Measurements from ENCODE around the gene NPRL2. TPM values are rescaled to one million over a fixed set of nuclear protein-coding genes. Genes with fewer than 3 reads are reported as not detected.

NPRL2 gene
- total RNA-seq, 1 donor from 2014 or later = 43.7 TPM

DNA sequence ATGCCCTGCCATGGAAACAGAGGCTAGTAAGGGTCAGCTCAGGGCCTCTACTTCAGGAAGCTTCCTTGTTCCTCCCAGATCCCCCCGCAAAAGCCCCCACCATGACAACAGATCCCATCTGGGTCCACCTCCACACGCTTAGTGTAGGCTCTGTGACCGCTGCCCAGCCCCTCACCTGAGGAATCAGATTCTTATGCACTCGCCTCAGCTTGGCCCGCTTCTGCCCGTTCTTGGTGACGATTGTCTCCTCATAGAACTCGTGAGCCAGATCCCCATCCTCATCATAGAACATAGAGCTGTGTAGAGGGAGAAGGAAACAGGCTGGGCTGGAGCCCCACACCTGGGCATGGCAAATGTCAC is 24.4 kb downstream of the NPRL2 start:
- H3K9me3 Mint-ChIP-seq = no peaks in the 10 kb centered on the region
- H3K4me3 Mint-ChIP-seq = peak overlapping the region; percentile 93
- H3K27me3 Mint-ChIP-seq (ENCODE audit: insufficient read depth) = no peaks in the 10 kb centered on the region
- intact Hi-C loops (cut with micrococcal nuclease) = no loop called here
- no peak overlapping the region for H3K27ac Mint-ChIP-seq
- H3K4me1 Mint-ChIP-seq (ENCODE audit: low read depth) = peaks cover 25% of the 10 kb centered on the region
- peaks cover 22% of the 10 kb centered on the region for H3K36me3 Mint-ChIP-seq (ENCODE audit: low read depth)
- no peak for DNase-seq (ENCODE audit: low spot score)

DNA sequence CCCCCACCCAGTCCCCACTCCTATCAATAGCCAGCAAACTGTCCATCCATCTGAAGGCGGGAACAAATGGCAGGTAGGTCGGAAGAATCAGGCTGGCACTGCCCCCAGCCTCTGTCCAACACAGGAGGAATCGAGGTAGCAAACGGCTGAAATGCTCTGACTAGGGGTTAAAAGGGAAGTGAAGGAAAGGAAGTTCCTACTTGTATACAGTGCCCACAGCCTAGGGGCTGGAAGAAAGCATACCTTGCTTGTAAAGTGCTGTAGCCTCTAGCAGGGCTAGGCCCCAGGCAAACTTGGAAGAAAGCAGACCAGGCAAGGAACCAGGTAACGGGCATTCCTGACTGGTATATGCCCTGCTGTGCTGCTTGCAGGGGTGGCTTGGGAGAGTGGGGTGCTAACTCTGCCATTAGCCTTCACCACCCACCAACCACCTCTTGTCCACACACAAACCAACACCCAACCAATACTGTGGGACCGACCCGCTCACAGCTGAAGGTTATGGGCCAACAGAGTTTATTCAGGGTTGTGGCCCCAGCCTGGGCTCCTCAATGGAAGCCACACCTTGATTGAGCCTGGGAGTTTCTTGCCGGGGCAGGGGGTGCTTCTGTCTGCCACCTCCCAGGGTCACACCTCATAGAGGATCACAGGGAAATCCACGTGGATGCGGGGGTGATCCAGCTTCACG is 24.9 kb downstream of the NPRL2 start:
- intact Hi-C loops (cut with micrococcal nuclease) = no loop called here
- Mint-ChIP-seq H3K27me3 (ENCODE audit: insufficient read depth) (no peaks in the 10 kb centered on the region), H3K27ac (no peak overlapping the region), H3K4me3 (peak overlapping the region; percentile 93), H3K36me3 (ENCODE audit: low read depth) (peaks cover 17% of the 10 kb centered on the region), H3K9me3 (no peaks in the 10 kb centered on the region), H3K4me1 (ENCODE audit: low read depth) (peaks cover 27% of the 10 kb centered on the region)
- no peak for DNase-seq (ENCODE audit: low spot score)

DNA sequence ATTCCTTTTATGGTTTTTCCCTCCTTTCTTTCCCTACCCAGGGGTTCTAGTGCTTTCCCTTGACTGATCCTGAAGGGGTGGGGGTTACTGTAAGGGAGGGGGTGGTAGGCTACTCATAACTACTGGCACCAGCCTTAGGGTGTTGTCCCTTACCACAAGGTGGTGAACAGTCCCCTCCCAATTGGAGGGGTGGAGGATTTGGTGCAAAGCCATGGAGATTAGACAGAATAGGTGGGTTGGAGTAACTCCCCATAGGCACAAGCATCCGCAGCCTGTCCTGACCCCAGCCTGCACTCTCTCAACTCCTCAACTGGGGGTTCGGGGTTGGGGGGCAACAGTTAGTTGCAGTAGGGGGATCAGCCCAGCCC is 25.5 kb downstream of the NPRL2 start:
- peak overlapping the region; percentile 15 for H3K4me3 Mint-ChIP-seq
- no peak for DNase-seq (ENCODE audit: low spot score)
- H3K27ac Mint-ChIP-seq = peak overlapping the region; percentile 23
- no peaks in the 10 kb centered on the region for H3K27me3 Mint-ChIP-seq (ENCODE audit: insufficient read depth)
- H3K4me1 Mint-ChIP-seq (ENCODE audit: low read depth) = peaks cover 32% of the 10 kb centered on the region
- H3K36me3 Mint-ChIP-seq (ENCODE audit: low read depth) = peaks cover 14% of the 10 kb centered on the region
- H3K9me3 Mint-ChIP-seq = no peaks in the 10 kb centered on the region
- intact Hi-C loops (cut with micrococcal nuclease) = no loop called here

DNA sequence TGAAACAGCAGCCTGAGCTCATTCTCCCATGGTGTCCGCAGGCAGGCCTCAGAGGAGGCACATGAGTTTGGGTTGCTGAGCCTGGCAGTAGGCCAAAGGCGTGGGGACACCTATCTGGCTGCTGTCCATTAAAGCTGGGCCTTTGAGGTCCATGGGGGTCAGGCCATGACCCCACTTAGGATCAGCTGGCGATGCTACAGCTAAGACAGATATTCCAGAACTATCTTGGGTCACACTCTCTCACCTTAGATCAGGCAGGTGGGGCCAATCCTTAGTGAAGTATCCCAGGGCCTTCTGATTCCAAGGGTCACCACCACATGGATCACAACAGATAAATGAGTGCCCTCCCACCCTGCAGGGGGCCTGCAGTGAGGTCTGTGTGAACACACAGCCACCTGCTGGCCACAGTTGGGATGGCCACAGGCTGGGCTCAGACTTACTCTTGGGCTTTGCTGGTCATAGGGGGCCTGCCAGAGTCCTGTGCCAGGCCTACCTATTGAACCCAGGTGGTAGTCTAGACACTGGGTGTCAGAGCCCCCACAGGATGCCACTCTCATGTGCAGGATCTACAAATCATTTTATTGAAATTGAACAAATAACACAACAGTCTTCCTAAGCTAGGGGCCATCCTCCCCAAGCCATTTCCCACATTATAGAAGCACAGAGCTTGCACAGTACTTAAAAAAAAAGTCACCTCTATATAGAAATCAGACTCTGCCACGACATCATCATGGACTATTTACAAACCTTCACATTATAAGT is 26.0 kb downstream of the NPRL2 start:
- intact Hi-C loops (cut with micrococcal nuclease) = loop anchor here (1.0 kb wide), 1 partner anchor 50 kb away; no protein-coding TSS in a partner anchor
- H3K27ac Mint-ChIP-seq = peak overlapping the region; percentile 23
- H3K4me1 Mint-ChIP-seq (ENCODE audit: low read depth) = peaks cover 36% of the 10 kb centered on the region

GRCh38 chr3:50323614-50324199 is 26.9 kb downstream of the NPRL2 start:
- no peaks in the 10 kb centered on the region for H3K27me3 Mint-ChIP-seq (ENCODE audit: insufficient read depth)
- H3K4me3 Mint-ChIP-seq = no peak overlapping the region
- no peak for DNase-seq (ENCODE audit: low spot score)
- peaks cover 39% of the 10 kb centered on the region for H3K4me1 Mint-ChIP-seq (ENCODE audit: low read depth)
- H3K36me3 Mint-ChIP-seq (ENCODE audit: low read depth) = peaks cover 17% of the 10 kb centered on the region
- no peak overlapping the region for H3K27ac Mint-ChIP-seq
- no peaks in the 10 kb centered on the region for H3K9me3 Mint-ChIP-seq
- intact Hi-C loops (cut with micrococcal nuclease) = loop anchor here (1.0 kb wide), 1 partner anchor 49 kb away; no protein-coding TSS in a partner anchor

More for the DNA sequence above, 26.0 kb downstream of the NPRL2 start:
- DNase-seq (ENCODE audit: low spot score) = peak; percentile 54
- Mint-ChIP-seq H3K4me3 (no peak overlapping the region), H3K36me3 (ENCODE audit: low read depth) (peaks cover 11% of the 10 kb centered on the region), H3K9me3 (no peaks in the 10 kb centered on the region), H3K27me3 (ENCODE audit: insufficient read depth) (no peaks in the 10 kb centered on the region)

- Mint-ChIP-seq H3K36me3 (ENCODE audit: low read depth) (peaks cover 16% of the 10 kb centered on the region), H3K9me3 (no peaks in the 10 kb centered on the region), H3K27ac (peak overlapping the region; percentile 18), H3K4me1 (ENCODE audit: low read depth) (peaks cover 39% of the 10 kb centered on the region), H3K4me3 (no peak overlapping the region), H3K27me3 (ENCODE audit: insufficient read depth) (no peaks in the 10 kb centered on the region)
- DNase-seq (ENCODE audit: low spot score) = no peak
- intact Hi-C loops (cut with micrococcal nuclease) = no loop called here
Measured at GRCh38 chr3:50323092-50323600, 27.4 kb downstream of the NPRL2 start.

DNA sequence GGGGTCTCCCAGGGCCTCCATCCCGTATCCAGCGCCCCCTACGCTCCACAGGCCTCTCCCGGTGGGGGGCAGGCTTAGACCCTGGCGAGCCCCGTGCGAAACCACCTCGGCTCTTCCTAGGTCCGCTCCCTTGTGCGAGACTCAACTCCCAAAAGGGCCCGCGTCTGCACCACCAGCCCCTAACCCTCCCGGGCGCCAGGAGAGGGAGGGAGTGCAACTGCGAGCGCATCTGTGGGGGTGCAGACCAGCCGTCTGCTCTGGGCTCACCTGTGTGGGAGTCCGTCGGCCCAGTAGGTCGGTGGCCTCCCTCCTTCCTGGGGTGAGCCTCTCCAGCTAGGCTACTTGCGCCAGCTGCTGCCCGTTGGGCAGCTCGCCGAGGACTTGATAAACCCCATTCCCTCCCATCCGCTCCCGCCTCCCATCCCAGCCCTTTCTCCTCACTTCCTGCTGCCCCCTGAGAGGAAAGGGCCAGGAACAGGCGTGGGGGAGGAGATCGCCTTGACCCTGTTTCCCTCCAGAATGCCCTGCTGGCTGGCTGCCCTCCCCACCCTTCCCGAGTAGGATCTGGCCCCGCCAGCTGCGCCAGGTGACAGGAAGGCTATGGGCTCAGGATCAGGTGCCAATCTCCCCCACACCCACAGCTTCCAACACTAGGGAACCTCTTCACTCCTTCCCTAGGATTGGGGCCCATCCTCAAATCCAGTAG is 28.0 kb downstream of the NPRL2 start, which contains the start of gene HYAL2:
Gene HYAL2 (minus strand): TSS at position 360 of the 706 bp plus-strand sequence. CDS start 2,256 bp downstream, outside the sequence.
- peaks cover 17% of the 10 kb centered on the region for H3K36me3 Mint-ChIP-seq (ENCODE audit: low read depth)
- peak within 1 kb of the TSS; percentile 79 for H3K4me3 Mint-ChIP-seq
- intact Hi-C loops (cut with micrococcal nuclease) = no loop called here
- H3K4me1 Mint-ChIP-seq (ENCODE audit: low read depth) = peaks cover 39% of the 10 kb centered on the region
- peak within 1 kb of the TSS; percentile 83 for H3K27ac Mint-ChIP-seq
- H3K27me3 Mint-ChIP-seq (ENCODE audit: insufficient read depth) = no peaks in the 10 kb centered on the region
- no peak for DNase-seq (ENCODE audit: low spot score)
- H3K9me3 Mint-ChIP-seq = no peaks in the 10 kb centered on the region

DNA sequence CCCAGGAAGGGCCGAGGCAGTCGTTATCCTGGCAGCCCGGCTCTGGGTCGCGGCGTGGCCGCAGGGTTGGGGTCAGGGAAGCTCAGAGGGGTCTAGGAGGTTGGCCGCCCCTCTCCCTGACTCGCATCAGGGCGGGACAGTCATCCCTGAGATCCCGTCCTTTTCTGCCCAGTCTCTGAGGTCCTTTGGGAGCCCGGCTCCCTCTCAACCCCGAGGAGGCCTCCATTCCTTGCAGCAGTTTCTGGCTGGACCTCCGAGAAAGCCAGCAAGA is 28.5 kb downstream of the NPRL2 start:
- no peaks in the 10 kb centered on the region for H3K27me3 Mint-ChIP-seq (ENCODE audit: insufficient read depth)
- no peaks in the 10 kb centered on the region for H3K9me3 Mint-ChIP-seq
- H3K27ac Mint-ChIP-seq = peak overlapping the region; percentile 83
- intact Hi-C loops (cut with micrococcal nuclease) = no loop called here
- H3K4me1 Mint-ChIP-seq (ENCODE audit: low read depth) = peaks cover 36% of the 10 kb centered on the region
- H3K4me3 Mint-ChIP-seq = no peak overlapping the region
- DNase-seq (ENCODE audit: low spot score) = no peak
- H3K36me3 Mint-ChIP-seq (ENCODE audit: low read depth) = peaks cover 17% of the 10 kb centered on the region

DNA sequence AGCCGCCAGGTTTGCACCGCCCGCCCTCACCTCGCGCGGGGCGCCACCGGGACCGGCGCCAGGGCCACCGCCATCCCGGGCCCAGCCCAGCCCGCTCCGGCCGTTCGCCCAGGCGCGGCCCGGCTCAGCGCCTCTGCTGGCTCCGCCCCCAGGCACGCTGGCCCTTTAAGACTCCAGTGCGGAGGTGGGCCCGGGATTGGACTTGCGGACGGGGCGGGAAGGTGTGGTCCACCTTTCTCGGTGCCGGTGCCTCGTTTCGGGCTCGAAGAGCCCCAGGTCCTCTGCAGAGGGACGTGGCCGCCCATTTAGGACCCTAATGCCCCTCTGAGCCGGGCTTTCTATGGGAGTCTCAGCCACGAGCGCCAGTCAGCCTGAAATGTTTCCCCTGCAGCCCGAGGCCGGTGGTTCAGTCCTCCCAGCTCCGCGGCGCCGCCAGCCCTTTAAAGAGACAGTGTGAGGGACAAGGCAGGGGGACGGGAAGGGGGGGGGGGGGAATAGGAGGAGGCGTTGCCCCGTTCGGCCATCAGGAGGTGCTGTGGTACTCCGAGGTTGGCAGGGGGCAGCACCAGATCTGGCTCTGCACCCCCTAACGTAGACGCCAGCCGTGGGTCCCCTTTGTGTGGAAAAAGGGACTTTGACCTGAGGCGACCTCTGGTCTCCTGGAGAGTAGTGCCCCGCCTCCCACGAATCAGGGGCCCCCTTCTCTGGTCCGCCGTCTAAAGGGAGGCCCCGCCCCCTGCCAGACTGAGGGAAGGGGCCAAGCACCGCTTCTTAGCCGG is 29.1 kb downstream of the NPRL2 start:
- DNase-seq (ENCODE audit: low spot score) = peak; percentile 81
- Mint-ChIP-seq H3K4me1 (ENCODE audit: low read depth) (peaks cover 35% of the 10 kb centered on the region), H3K9me3 (no peaks in the 10 kb centered on the region), H3K27me3 (ENCODE audit: insufficient read depth) (no peaks in the 10 kb centered on the region), H3K36me3 (ENCODE audit: low read depth) (peaks cover 17% of the 10 kb centered on the region), H3K27ac (peak overlapping the region; percentile 83), H3K4me3 (peak overlapping the region; percentile 79)
- intact Hi-C loops (cut with micrococcal nuclease) = loop anchor here (1.0 kb wide), 5 partner anchors 16 to 129 kb away; partner anchors contain the start of genes HYAL3, IFRD2, NAA80 and TMEM115

- Mint-ChIP-seq H3K27me3 (ENCODE audit: insufficient read depth) (no peaks in the 10 kb centered on the region), H3K9me3 (no peaks in the 10 kb centered on the region), H3K4me3 (peak overlapping the region; percentile 93), H3K36me3 (ENCODE audit: low read depth) (peaks cover 20% of the 10 kb centered on the region), H3K4me1 (ENCODE audit: low read depth) (peaks cover 35% of the 10 kb centered on the region), H3K27ac (peak overlapping the region; percentile 72)
- intact Hi-C loops (cut with micrococcal nuclease) = loop anchor here (1.0 kb wide), 6 partner anchors 7 to 129 kb away; partner anchors contain the start of genes HYAL3, IFRD2, NAA80 and TMEM115
- peak; percentile 70 for DNase-seq (ENCODE audit: low spot score)
Measured at GRCh38 chr3:50320853-50321335, 29.7 kb downstream of the NPRL2 start.

DNA sequence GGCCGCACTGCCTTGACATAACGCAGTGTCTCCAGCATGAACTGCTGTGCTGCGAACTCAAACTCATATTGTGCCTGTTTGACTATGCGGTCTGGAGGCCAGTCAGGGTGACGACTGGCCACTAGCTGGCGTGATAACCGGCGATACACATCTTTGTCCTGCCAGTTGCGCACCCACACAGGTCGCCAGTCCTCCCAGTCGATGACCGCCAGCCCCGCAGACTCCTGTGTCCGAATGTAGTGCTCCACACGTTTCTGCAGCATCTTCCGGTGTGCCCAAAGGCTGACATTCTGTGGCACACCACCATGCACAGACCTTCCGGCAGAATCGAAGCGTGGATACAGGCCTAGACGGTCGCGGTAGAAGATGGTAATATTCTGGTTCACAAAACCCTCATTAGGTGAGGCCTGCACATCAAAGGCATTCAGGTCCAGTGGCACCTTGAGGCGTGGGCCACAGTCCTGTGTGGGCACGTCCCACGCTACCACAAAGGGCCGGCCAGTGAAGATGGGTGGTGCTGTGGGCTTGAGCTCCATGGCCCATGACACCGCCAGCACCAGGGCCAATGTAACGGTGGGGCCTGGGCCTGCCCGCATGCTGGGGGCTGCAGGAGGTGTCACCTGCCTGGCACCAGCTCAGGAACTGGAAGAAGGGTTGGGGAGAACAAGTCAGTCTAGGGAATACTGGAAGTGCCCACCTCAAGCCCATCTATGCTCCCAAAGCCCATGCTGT is 30.5 kb downstream of the NPRL2 start:
- Mint-ChIP-seq H3K27ac (no peak overlapping the region), H3K4me3 (peak overlapping the region; percentile 93)
- intact Hi-C loops (cut with micrococcal nuclease) = loop anchor here (1.0 kb wide), 1 partner anchor 8 kb away; the partner anchor contains the start of gene TUSC2

More for the DNA sequence above, 30.5 kb downstream of the NPRL2 start:
- DNase-seq (ENCODE audit: low spot score) = no peak
- H3K4me1 Mint-ChIP-seq (ENCODE audit: low read depth) = peaks cover 34% of the 10 kb centered on the region
- peaks cover 20% of the 10 kb centered on the region for H3K36me3 Mint-ChIP-seq (ENCODE audit: low read depth)
- H3K27me3 Mint-ChIP-seq (ENCODE audit: insufficient read depth) = no peaks in the 10 kb centered on the region
- no peaks in the 10 kb centered on the region for H3K9me3 Mint-ChIP-seq

Data from activated T-helper 1 cell treated with anti-CD3 and anti-CD28 coated beads, Interleukin-12 subunit alpha, Interleukin-12 subunit beta, Interleukin-2, Interleukin-4 antibody, amounts not matched to agents 30 ng/mL and 10 ng/mL and 1 ng/mL, durations not matched to agents 14 hours and 24 hours and 36 hours (primary cell).